ENCODE measurements around the gene CRACR2A.

The CRACR2A gene

GRCh38 chr12:3630621-3631271 is 122.2 kb downstream of the CRACR2A start:
- H3K27me3 ChIP-seq = no peaks in the 10 kb centered on the region
- no peak overlapping the region for H3K4me3 ChIP-seq (ENCODE audit: low read depth in 1 of 2, low read length in 1 of 2)
- no peak overlapping the region for H3K27ac ChIP-seq
- no peak for TF ChIP-seq CTCF (IDR thresholded peaks at IDR 0.05)
- H3K9me3 ChIP-seq = no peaks in the 10 kb centered on the region
- H3K4me1 ChIP-seq (ENCODE audit: control insufficient read depth in 1 of 2, insufficient read depth in 1 of 2, low read depth in 1 of 2, low read length in 1 of 2) = no peaks in the 10 kb centered on the region
- H3K36me3 ChIP-seq = peaks cover 95% of the 10 kb centered on the region

GRCh38 chr12:3630111-3630510 is 122.8 kb downstream of the CRACR2A start:
- H3K27me3 ChIP-seq = no peaks in the 10 kb centered on the region
- no peak overlapping the region for H3K4me3 ChIP-seq (ENCODE audit: low read depth in 1 of 2, low read length in 1 of 2)
- no peak for TF ChIP-seq CTCF (IDR thresholded peaks at IDR 0.05)
- H3K36me3 ChIP-seq = peaks cover 98% of the 10 kb centered on the region
- H3K4me1 ChIP-seq (ENCODE audit: control insufficient read depth in 1 of 2, insufficient read depth in 1 of 2, low read depth in 1 of 2, low read length in 1 of 2) = no peaks in the 10 kb centered on the region
- no peaks in the 10 kb centered on the region for H3K9me3 ChIP-seq
- no peak overlapping the region for H3K27ac ChIP-seq

- H3K9me3 ChIP-seq = no peaks in the 10 kb centered on the region
- no peak overlapping the region for H3K4me3 ChIP-seq (ENCODE audit: low read depth in 1 of 2, low read length in 1 of 2)
- no peaks in the 10 kb centered on the region for H3K4me1 ChIP-seq (ENCODE audit: control insufficient read depth in 1 of 2, insufficient read depth in 1 of 2, low read depth in 1 of 2, low read length in 1 of 2)
- TF ChIP-seq CTCF (IDR thresholded peaks at IDR 0.05) = no peak
- H3K27ac ChIP-seq = no peak overlapping the region
- H3K36me3 ChIP-seq = peaks cover 97% of the 10 kb centered on the region
- no peaks in the 10 kb centered on the region for H3K27me3 ChIP-seq
Measured at GRCh38 chr12:3629057-3629830, 123.7 kb downstream of the CRACR2A start.

GRCh38 chr12:3628629-3629028 is 124.3 kb downstream of the CRACR2A start:
- H3K27ac ChIP-seq = no peak overlapping the region
- H3K9me3 ChIP-seq = no peaks in the 10 kb centered on the region
- no peak overlapping the region for H3K4me3 ChIP-seq (ENCODE audit: low read depth in 1 of 2, low read length in 1 of 2)
- H3K27me3 ChIP-seq = no peaks in the 10 kb centered on the region
- H3K36me3 ChIP-seq = peaks cover 97% of the 10 kb centered on the region
- no peak for TF ChIP-seq CTCF (IDR thresholded peaks at IDR 0.05)
- H3K4me1 ChIP-seq (ENCODE audit: control insufficient read depth in 1 of 2, insufficient read depth in 1 of 2, low read depth in 1 of 2, low read length in 1 of 2) = no peaks in the 10 kb centered on the region

GRCh38 chr12:3627336-3627735 is 125.6 kb downstream of the CRACR2A start:
- Histone ChIP-seq H3K9me3 (no peaks in the 10 kb centered on the region), H3K27ac (no peak overlapping the region), H3K4me3 (ENCODE audit: low read depth in 1 of 2, low read length in 1 of 2) (no peak overlapping the region), H3K4me1 (ENCODE audit: control insufficient read depth in 1 of 2, insufficient read depth in 1 of 2, low read depth in 1 of 2, low read length in 1 of 2) (no peaks in the 10 kb centered on the region), H3K27me3 (no peaks in the 10 kb centered on the region), H3K36me3 (peaks cover 91% of the 10 kb centered on the region)
- TF ChIP-seq CTCF (IDR thresholded peaks at IDR 0.05) = no peak
